Measurements from ENCODE around the gene PRMT5.

GRCh38 chr14:22905627-22906026 lies 23.5 kb downstream of the PRMT5 start:
- no peak for TF ChIP-seq CTCF (conservative IDR thresholded peaks at IDR 0.05; ENCODE audit: low read length)
- TF ChIP-seq EZH2phosphoT487 (IDR thresholded peaks at IDR 0.05; ENCODE audit: borderline replicate concordance) = no peak
